ENCODE data around the gene SAAL1.

Gene SAAL1

GRCh38 chr11:18080451-18080850, 25.4 kb downstream of the SAAL1 start:
- Histone ChIP-seq H3K36me3 (ENCODE audit: control insufficient read depth in 2 of 2, insufficient read depth in 1 of 2, low read length in 2 of 2) (peaks cover 0 to 56% of the 10 kb centered on the region in 2 experiments), H3K4me3 (ENCODE audit: low read depth, low read length) (no peak overlapping the region), H3K4me1 (ENCODE audit: control insufficient read depth, insufficient read depth, low read length) (no peaks in the 10 kb centered on the region; the same call in 1 of the 2 replicates), H3K27ac (ENCODE audit: extremely low read depth, low read depth, low read length) (no peak overlapping the region), H3K9me3 (ENCODE audit: control insufficient read depth, insufficient read depth, low read depth, low read length) (no peaks in the 10 kb centered on the region)
- ChIA-PET CTCF (interaction anchor here (1.3 to 1.4 kb wide), 2 partner anchors 9 to 12 kb away, joined by 3 to 5 read pairs; no protein-coding TSS in a partner anchor), POLR2A (interaction anchor here (1.3 kb wide), 1 partner anchor 26 kb away, joined by 4 read pairs; the partner anchor contains the start of gene SAAL1)
- TF ChIP-seq AEBP2 (tag by site-specific recombination; IDR thresholded peaks at IDR 0.05; ENCODE audit: borderline replicate concordance) (no peak), ZNF513 (tag by site-specific recombination; IDR thresholded peaks at IDR 0.05) (no peak), ZNF19 (tag by site-specific recombination; IDR thresholded peaks at IDR 0.05; ENCODE audit: low read depth) (no peak), ZNF768 (tag by site-specific recombination; IDR thresholded peaks at IDR 0.05) (no peak), ZBTB21 (tag by site-specific recombination; IDR thresholded peaks at IDR 0.05) (no peak), ZNF621 (tag by site-specific recombination; IDR thresholded peaks at IDR 0.05) (no peak), ZNF843 (tag by site-specific recombination; IDR thresholded peaks at IDR 0.05) (no peak), KLF9 (tag by site-specific recombination; IDR thresholded peaks at IDR 0.05; ENCODE audit: low read depth) (no peak), ZIC2 (tag by site-specific recombination; IDR thresholded peaks at IDR 0.05) (no peak), SETDB1 (IDR thresholded peaks at IDR 0.05; ENCODE audit: insufficient read length, low read length) (no peak), ZNF16 (tag by site-specific recombination; IDR thresholded peaks at IDR 0.05; ENCODE audit: low read depth) (no peak), ZNF169 (tag by site-specific recombination; IDR thresholded peaks at IDR 0.05) (no peak), ZNF157 (tag by site-specific recombination; IDR thresholded peaks at IDR 0.05) (no peak), ZNF10 (tag by site-specific recombination; IDR thresholded peaks at IDR 0.05) (no peak), ZNF449 (tag by site-specific recombination; IDR thresholded peaks at IDR 0.05) (no peak), GLIS1 (tag by site-specific recombination; IDR thresholded peaks at IDR 0.05) (no peak)

- no peaks in the 10 kb centered on the region; the same call in 1 of the 2 replicates for H3K4me1 ChIP-seq (ENCODE audit: control insufficient read depth, insufficient read depth, low read length)
- H3K9me3 ChIP-seq (ENCODE audit: control insufficient read depth, insufficient read depth, low read depth, low read length) = no peaks in the 10 kb centered on the region
- CTCF ChIA-PET = interaction anchor here (0.8 kb wide), 1 partner anchor 11 kb away, joined by 3 read pairs; no protein-coding TSS in a partner anchor
- peaks cover 0 to 45% of the 10 kb centered on the region in 2 experiments; a peak in 2 of 3 replicates for H3K36me3 ChIP-seq (ENCODE audit: control insufficient read depth in 2 of 2, insufficient read depth in 1 of 2, low read length in 2 of 2)
- no peak overlapping the region for H3K27ac ChIP-seq (ENCODE audit: extremely low read depth, low read depth, low read length)
- TF ChIP-seq TSHZ1 (tag by site-specific recombination; IDR thresholded peaks at IDR 0.05; ENCODE audit: borderline replicate concordance) = no peak
- TF ChIP-seq HOXA7 (CRISPR knock-in tag; IDR thresholded peaks at IDR 0.05; ENCODE audit: borderline replicate concordance) = no peak
- no peak for TF ChIP-seq KLF17 (tag by site-specific recombination; IDR thresholded peaks at IDR 0.05)
- no peak for TF ChIP-seq ZNF629 (tag by site-specific recombination; IDR thresholded peaks at IDR 0.05)
- no peak for TF ChIP-seq ZBTB21 (tag by site-specific recombination; IDR thresholded peaks at IDR 0.05)
- TF ChIP-seq ZNF280D (tag by site-specific recombination; IDR thresholded peaks at IDR 0.05) = no peak
- H3K4me3 ChIP-seq (ENCODE audit: low read depth, low read length) = no peak overlapping the region
- POLR2A ChIA-PET = no interaction called here
These were observed 27.0 kb downstream of the SAAL1 start for GRCh38 chr11:18078909-18079308.
